ENCODE data around the gene XRCC3. TPM values are rescaled to one million over a fixed set of nuclear protein-coding genes. Genes with fewer than 3 reads are reported as not detected.

Gene XRCC3
- total RNA-seq, 2 experiments from 2014 or later: 57.8 to 65.0 TPM

DNA sequence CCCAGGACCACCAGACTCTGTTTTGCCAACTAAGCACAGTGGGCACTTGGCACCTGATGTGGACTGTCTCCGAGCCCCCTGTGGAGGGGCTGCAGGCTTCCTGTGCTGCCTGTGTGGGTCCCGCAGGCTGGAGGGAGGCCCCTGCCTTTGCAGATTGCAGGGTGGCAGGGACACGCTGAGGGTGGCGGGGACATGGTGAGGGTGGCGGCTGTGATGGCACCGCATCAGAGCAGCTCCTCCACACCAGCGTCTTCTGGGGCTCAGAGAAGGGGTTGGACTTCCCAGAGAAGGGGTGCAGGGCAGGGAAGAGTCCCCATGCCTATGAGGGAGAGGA lies 8.5 kb upstream of the XRCC3 start:
- no peaks in the 10 kb centered on the region for H3K27me3 Mint-ChIP-seq
- no peak overlapping the region for H3K27ac Mint-ChIP-seq
- H3K36me3 Mint-ChIP-seq: no peaks in the 10 kb centered on the region
- H3K4me3 Mint-ChIP-seq: no peak overlapping the region
- H3K4me1 Mint-ChIP-seq: peaks cover 12% of the 10 kb centered on the region
- DNase-seq: no peak
- no peaks in the 10 kb centered on the region for H3K9me3 Mint-ChIP-seq

GRCh38 chr14:103721334-103722120 lies 6.3 kb upstream of the XRCC3 start:
- peaks cover 24% of the 10 kb centered on the region for H3K4me1 Mint-ChIP-seq
- no peaks in the 10 kb centered on the region for H3K9me3 Mint-ChIP-seq
- H3K4me3 Mint-ChIP-seq: no peak overlapping the region
- no peak for DNase-seq
- no peaks in the 10 kb centered on the region for H3K27me3 Mint-ChIP-seq
- H3K27ac Mint-ChIP-seq: no peak overlapping the region
- no peaks in the 10 kb centered on the region for H3K36me3 Mint-ChIP-seq

DNA sequence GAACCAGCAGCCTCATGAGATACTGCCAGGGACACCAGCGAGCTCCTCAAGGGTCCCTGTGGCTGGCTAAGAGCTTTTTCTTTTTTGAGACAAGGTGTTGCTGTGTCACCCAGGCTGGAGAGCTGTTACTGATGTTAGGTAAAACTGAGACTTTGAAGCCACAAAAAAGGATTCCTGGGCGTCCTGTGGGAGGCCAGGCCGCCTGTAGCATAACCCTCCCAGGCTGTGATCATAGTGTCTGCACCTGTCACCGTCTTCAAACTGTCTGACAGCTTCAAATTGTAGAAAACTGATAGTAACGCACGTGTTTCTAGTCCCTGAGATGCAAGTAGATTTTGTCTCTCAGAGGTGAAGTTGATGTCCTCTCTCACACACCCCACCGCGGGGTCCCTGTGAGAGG lies 4.5 kb upstream of the XRCC3 start:
- H3K9me3 Mint-ChIP-seq: no peaks in the 10 kb centered on the region
- H3K27me3 Mint-ChIP-seq: peaks cover 3% of the 10 kb centered on the region
- DNase-seq: no peak
- H3K4me3 Mint-ChIP-seq: no peak overlapping the region
- no peak overlapping the region for H3K27ac Mint-ChIP-seq
- peaks cover 25% of the 10 kb centered on the region for H3K4me1 Mint-ChIP-seq
- H3K36me3 Mint-ChIP-seq: peaks cover 5% of the 10 kb centered on the region

DNA sequence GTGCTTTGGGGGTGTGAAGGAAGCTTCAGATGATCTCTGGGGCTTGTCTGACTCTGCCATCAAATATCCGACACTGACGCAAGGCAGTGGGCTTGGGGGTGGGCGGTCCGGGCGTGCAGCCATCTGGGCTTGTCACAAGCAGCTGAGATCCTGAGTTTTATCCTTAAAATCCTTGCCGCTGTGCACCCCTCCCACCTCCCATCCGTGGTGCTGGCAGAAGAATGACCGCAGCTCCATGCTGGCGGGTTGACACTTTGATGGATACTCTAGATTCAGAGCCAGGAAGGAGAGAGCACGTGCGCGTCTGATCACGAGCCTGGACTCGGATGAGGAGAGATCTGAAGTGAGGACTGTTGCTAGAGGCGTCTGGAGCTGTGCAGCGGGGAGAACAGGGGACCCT lies 3.3 kb upstream of the XRCC3 start:
- H3K4me3 Mint-ChIP-seq: no peak overlapping the region
- peaks cover 30% of the 10 kb centered on the region for H3K4me1 Mint-ChIP-seq
- H3K9me3 Mint-ChIP-seq: no peaks in the 10 kb centered on the region
- H3K27me3 Mint-ChIP-seq: peaks cover 3% of the 10 kb centered on the region
- no peak overlapping the region for H3K27ac Mint-ChIP-seq
- no peak for DNase-seq
- H3K36me3 Mint-ChIP-seq: peaks cover 16% of the 10 kb centered on the region

- DNase-seq: no peak
- Mint-ChIP-seq H3K27me3 (peaks cover 3% of the 10 kb centered on the region), H3K27ac (no peak overlapping the region), H3K9me3 (no peaks in the 10 kb centered on the region), H3K4me3 (peak overlapping the region; percentile 78), H3K4me1 (peaks cover 37% of the 10 kb centered on the region), H3K36me3 (peaks cover 17% of the 10 kb centered on the region)
These were observed 1.7 kb upstream of the XRCC3 start for GRCh38 chr14:103716899-103717411.

DNA sequence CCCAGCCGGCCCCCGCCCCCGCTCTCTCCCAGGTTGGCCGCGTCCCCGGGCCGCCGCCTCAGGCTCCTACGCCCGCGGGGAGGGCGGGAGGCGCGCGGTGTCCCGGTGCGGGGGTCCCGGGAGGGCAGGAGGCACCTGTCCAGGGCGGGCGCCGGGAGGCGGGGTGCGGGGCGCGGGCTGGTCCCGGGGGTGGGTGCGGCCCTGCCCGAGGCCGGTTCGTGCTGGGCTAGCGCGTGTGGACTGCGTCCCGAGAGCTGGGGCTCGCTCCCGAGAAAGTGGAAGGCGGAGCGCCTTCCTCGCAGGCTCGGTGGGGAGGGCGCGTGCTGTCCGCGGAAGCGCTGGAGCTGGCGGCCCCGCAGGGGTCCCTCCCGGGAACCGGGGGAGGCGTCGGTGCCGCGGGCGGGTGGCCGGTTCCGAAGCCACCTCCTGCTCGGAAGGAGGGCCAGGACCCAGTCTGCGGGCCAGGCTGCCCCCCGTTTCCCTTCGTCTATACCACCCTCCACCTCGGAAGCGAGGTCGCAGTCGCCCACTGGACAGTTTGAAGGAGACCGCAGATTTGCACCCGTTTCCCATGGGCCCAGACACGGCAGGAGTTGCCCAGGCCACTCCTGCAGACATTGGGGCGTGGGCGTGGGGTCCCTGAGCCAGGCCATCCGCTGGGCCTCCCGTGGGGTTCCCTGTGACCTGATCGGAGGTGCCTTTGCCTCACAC lies 995 bp upstream of the XRCC3 start:
- peak; percentile 46 for DNase-seq
- Mint-ChIP-seq H3K27ac (no peak overlapping the region), H3K4me1 (peaks cover 39% of the 10 kb centered on the region), H3K27me3 (peaks cover 3% of the 10 kb centered on the region), H3K9me3 (no peaks in the 10 kb centered on the region), H3K4me3 (peak overlapping the region; percentile 78), H3K36me3 (peaks cover 17% of the 10 kb centered on the region)

DNA sequence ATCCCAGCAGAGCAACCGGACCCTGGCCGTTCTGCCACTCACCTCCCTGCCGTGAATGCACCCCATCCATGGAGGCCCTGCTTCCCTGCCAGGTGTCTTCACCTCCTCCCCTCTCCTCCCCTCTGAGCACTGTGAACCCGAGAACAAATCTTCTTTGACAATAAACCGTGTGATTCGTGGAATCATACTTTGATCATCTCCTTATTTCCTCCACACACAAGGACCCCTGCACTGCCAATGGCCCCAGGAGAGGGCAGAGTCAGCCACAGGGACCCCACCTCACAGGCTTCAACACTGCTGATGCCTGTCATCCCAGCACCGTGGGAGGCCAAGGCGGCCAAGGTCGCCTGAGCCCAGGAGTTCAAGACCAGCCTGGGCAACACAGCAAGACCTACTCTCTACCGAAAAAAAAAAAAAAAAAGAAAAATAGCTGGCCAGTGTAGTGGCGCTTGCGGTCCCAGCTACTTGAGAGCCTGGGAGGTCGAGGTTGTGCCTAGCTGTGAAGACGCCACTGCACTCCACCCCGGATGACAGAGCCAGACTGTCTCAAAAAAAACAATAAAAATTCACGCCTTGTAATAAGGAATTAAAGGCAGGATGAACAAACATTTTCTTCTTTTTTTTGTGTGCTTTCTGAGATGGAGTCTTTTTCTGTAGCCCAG lies 1.1 kb downstream of the XRCC3 start:
- no peaks in the 10 kb centered on the region for H3K9me3 Mint-ChIP-seq
- peaks cover 3% of the 10 kb centered on the region for H3K27me3 Mint-ChIP-seq
- peak overlapping the region; percentile 90 for H3K4me3 Mint-ChIP-seq
- peak overlapping the region; percentile 85 for H3K27ac Mint-ChIP-seq
- no peak for DNase-seq
- H3K4me1 Mint-ChIP-seq: peaks cover 30% of the 10 kb centered on the region
- H3K36me3 Mint-ChIP-seq: peaks cover 19% of the 10 kb centered on the region

GRCh38 chr14:103713304-103714062 lies 1.8 kb downstream of the XRCC3 start:
- peak overlapping the region; percentile 90 for H3K4me3 Mint-ChIP-seq
- peaks cover 19% of the 10 kb centered on the region for H3K36me3 Mint-ChIP-seq
- DNase-seq: no peak
- H3K27ac Mint-ChIP-seq: peak overlapping the region; percentile 29
- peaks cover 30% of the 10 kb centered on the region for H3K4me1 Mint-ChIP-seq
- no peaks in the 10 kb centered on the region for H3K9me3 Mint-ChIP-seq
- peaks cover 3% of the 10 kb centered on the region for H3K27me3 Mint-ChIP-seq

DNA sequence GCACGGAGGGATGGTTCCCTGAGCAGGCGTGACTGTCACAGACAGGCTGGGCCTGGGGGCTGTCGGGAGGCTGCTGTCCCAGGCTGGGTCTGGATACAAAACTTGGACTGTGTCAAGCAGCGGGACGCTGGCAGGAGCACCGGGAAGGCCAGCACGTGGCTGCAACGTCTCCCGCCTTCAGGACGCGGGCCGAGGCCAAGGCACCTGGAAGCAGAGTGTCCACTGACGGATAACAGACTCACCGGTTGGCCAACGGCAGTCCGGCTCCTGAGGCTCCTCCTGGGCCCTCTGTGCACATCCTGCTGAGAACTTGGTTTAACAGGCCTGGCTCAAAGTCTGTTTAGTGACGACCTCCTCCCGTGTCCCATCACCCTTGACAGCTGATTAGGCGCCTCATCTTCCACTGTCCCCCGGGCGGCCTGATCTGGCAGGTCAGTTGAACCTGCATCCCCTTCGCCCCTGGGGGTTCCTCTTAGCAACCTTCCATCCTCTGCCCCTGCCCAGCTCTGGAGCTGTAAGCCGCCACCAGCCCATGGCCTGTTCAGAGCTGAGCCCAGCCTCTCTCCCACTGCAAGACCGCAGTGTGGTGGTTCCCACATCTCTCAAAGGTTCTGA lies 2.5 kb downstream of the XRCC3 start:
- Mint-ChIP-seq H3K4me1 (peaks cover 28% of the 10 kb centered on the region), H3K4me3 (peak overlapping the region; percentile 10), H3K27ac (peak overlapping the region; percentile 2)

DNA sequence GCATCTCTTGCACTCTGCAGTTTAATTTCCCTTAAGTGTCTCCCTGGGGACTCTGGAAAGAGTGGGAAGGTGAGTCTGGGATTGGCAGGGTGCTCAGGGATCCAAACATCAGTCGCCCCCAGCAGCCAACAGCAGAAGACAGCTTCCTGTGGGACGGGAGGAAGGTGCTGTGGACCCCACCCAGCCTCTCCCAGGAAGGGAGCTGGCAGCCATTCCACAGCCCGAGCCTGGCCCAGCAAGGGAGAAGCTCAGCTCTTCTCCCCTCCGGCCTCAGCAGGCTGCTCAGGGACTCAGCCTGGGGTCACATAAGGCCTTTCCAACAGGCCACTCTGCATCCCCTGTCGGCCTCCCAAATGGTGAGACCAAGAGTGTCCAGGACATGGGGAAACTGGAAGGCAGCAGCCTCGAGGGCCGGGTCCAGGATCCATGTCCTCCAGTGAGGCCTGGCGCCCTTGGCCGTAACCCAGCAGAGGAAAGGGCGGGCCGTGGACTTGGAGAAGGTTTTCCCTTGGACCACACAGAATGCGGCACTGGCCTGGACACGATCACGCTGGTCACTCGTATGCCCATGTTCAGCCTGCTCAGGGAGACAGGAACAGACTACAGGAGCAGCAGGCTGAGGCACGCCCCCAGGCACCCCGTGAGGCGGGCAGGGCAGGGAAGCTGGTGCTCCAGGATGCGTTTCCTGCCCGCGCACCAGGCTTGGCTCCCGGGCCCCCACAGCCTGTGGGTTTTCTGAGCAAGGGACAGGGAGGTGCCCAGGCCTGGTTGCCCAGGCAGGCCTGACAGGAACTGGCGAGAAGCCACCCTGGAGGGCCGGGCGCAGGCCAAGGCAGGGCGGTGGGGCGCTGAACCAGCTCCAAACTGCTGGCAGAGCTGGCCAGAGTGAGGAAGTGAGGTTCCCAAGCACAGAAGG lies 3.5 kb downstream of the XRCC3 start:
- peaks cover 20% of the 10 kb centered on the region for H3K36me3 Mint-ChIP-seq
- DNase-seq: no peak
- peak overlapping the region; percentile 48 for H3K27ac Mint-ChIP-seq
- peaks cover 3% of the 10 kb centered on the region for H3K27me3 Mint-ChIP-seq
- peaks cover 20% of the 10 kb centered on the region for H3K4me1 Mint-ChIP-seq
- H3K9me3 Mint-ChIP-seq: no peaks in the 10 kb centered on the region
- no peak overlapping the region for H3K4me3 Mint-ChIP-seq

More for the DNA sequence above, 2.5 kb downstream of the XRCC3 start:
- peaks cover 3% of the 10 kb centered on the region for H3K27me3 Mint-ChIP-seq
- no peaks in the 10 kb centered on the region for H3K9me3 Mint-ChIP-seq
- H3K36me3 Mint-ChIP-seq: peaks cover 20% of the 10 kb centered on the region
- no peak for DNase-seq

DNA sequence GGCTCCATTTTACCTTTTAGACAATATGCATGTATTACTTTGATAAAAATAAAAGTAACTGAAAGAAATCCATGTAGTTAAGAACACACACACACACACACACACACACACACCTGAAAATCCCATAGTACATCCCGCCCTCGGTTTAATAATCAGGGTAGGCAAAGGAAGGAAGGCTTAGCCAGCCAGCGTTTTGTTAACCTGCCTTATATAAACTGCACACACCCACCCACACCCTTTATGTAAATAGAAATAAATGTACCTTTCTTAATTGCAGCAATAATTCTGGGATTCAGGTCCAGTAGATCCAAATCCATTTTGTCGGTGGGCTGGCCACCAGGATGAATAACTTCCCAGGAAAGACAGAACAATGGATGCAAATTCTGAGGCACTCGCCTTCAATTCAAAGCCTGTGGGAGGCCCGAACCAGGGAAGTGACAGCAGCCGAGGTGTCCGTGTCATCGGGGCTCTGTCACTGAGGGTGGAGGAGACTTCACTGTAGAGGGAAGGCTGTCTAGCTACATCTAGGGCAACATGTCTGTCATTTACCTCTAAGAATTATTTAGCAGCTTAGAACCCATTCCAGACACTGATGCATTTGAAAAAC lies 4.4 kb downstream of the XRCC3 start:
- Mint-ChIP-seq H3K27me3 (peaks cover 3% of the 10 kb centered on the region), H3K9me3 (no peaks in the 10 kb centered on the region), H3K36me3 (peaks cover 20% of the 10 kb centered on the region), H3K4me1 (peaks cover 16% of the 10 kb centered on the region), H3K27ac (no peak overlapping the region), H3K4me3 (no peak overlapping the region)
- DNase-seq: no peak

DNA sequence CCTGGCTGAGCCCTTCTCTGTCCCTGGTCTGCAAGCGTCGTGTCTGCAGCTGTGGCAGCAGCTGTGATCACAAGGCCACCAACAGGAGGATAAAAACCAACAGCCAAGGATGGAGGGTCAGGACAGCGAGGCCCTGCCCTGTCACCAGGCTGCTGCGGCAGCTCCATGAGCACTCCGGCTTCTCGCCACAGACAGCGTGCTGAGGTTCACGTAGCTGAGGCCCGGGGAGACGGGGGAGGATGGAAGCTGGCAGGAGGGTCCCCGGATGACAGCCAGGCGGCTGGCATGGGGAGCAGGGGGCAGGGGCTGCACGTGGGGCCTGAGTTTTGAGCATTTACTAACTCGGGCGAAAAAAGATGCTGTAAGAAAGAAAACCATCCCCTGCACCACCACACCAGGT lies 5.4 kb downstream of the XRCC3 start:
- Mint-ChIP-seq H3K36me3 (peaks cover 19% of the 10 kb centered on the region), H3K4me3 (no peak overlapping the region), H3K4me1 (peaks cover 16% of the 10 kb centered on the region), H3K9me3 (no peaks in the 10 kb centered on the region), H3K27ac (no peak overlapping the region), H3K27me3 (no peaks in the 10 kb centered on the region)
- no peak for DNase-seq

- Mint-ChIP-seq H3K4me1 (peaks cover 14% of the 10 kb centered on the region), H3K36me3 (peaks cover 12% of the 10 kb centered on the region), H3K9me3 (no peaks in the 10 kb centered on the region), H3K27me3 (no peaks in the 10 kb centered on the region), H3K27ac (no peak overlapping the region), H3K4me3 (no peak overlapping the region)
- DNase-seq: no peak
These were observed 6.5 kb downstream of the XRCC3 start for GRCh38 chr14:103708750-103709187.
